Measurements from ENCODE around the gene PLCH2.
"Not testable (repeated sequence)": the region's sequence is repeated elsewhere in the genome, so short reads cannot be mapped to it uniquely, and the experiment has no call there.

Gene PLCH2

GRCh38 chr1:2476061-2476999 lies at the start of gene PLCH2:
TSS of gene PLCH2 (plus strand) at chr1:2476289. CDS start at chr1:2476589, 300 bp downstream.
- DNase-seq (ENCODE audit: low read depth): no peak

- no peak for DNase-seq (ENCODE audit: low read depth)
These were observed 49.5 kb upstream of the PLCH2 start for GRCh38 chr1:2426540-2426939.

GRCh38 chr1:2427051-2427450 lies 49.0 kb upstream of the PLCH2 start:
- DNase-seq (ENCODE audit: low read depth): no peak

GRCh38 chr1:2427976-2428375 lies 48.1 kb upstream of the PLCH2 start:
- no peak for DNase-seq (ENCODE audit: low read depth)

GRCh38 chr1:2428490-2428889 lies 47.6 kb upstream of the PLCH2 start:
- no peak for DNase-seq (ENCODE audit: low read depth)

GRCh38 chr1:2429780-2430591 lies 46.1 kb upstream of the PLCH2 start:
- DNase-seq (ENCODE audit: low read depth): no peak

- DNase-seq (ENCODE audit: low read depth): no peak
These were observed 45.5 kb upstream of the PLCH2 start for GRCh38 chr1:2430592-2430973.

GRCh38 chr1:2431103-2431502 lies 45.0 kb upstream of the PLCH2 start:
- DNase-seq (ENCODE audit: low read depth): no peak

- no peak for DNase-seq (ENCODE audit: low read depth)
These were observed 44.6 kb upstream of the PLCH2 start for GRCh38 chr1:2431518-2431917.

GRCh38 chr1:2432441-2432844 lies 43.6 kb upstream of the PLCH2 start:
- no peak for DNase-seq (ENCODE audit: low read depth)

- no peak for DNase-seq (ENCODE audit: low read depth)
These were observed 42.9 kb upstream of the PLCH2 start for GRCh38 chr1:2433196-2433595.

GRCh38 chr1:2433936-2434655 lies 42.0 kb upstream of the PLCH2 start:
- DNase-seq (ENCODE audit: low read depth): no peak

- DNase-seq (ENCODE audit: low read depth): no peak
These were observed 41.0 kb upstream of the PLCH2 start for GRCh38 chr1:2435091-2435490.

GRCh38 chr1:2435746-2436355 lies 40.2 kb upstream of the PLCH2 start:
- no peak for DNase-seq (ENCODE audit: low read depth)

- no peak for DNase-seq (ENCODE audit: low read depth)
These were observed 39.2 kb upstream of the PLCH2 start for GRCh38 chr1:2436876-2437275.

- DNase-seq (ENCODE audit: low read depth): no peak
These were observed 38.5 kb upstream of the PLCH2 start for GRCh38 chr1:2437617-2438016.

GRCh38 chr1:2438038-2438437 lies 38.1 kb upstream of the PLCH2 start:
- no peak for DNase-seq (ENCODE audit: low read depth)

- DNase-seq (ENCODE audit: low read depth): no peak
These were observed 37.4 kb upstream of the PLCH2 start for GRCh38 chr1:2438641-2439040.

GRCh38 chr1:2439369-2439768 lies 36.7 kb upstream of the PLCH2 start:
- DNase-seq (ENCODE audit: low read depth): no peak

- not testable (repeated sequence) for DNase-seq (ENCODE audit: low read depth)
These were observed 35.7 kb upstream of the PLCH2 start for GRCh38 chr1:2440346-2440745.

- DNase-seq (ENCODE audit: low read depth): no peak
These were observed 34.3 kb upstream of the PLCH2 start for GRCh38 chr1:2441746-2442145.

- DNase-seq (ENCODE audit: low read depth): no peak
These were observed 33.4 kb upstream of the PLCH2 start for GRCh38 chr1:2442661-2443060.
